Measurements from ENCODE around the gene SEC14L2. TPM values are rescaled to one million over a fixed set of nuclear protein-coding genes. Genes with fewer than 3 reads are reported as not detected.

Gene SEC14L2
- total and polyA plus RNA-seq, 2 of the 4 experiments (the other 2 are of a cell fraction): 38.7 to 54.8 TPM

- ChIA-PET POLR2A (ENCODE audit: unreplicated experiment) (no interaction called here), CTCF (no interaction called here)
- Histone ChIP-seq H3K14ac (replicated peaks; ENCODE audit: low read depth, low read length) (no peak overlapping the region), H3K9me3 (ENCODE audit: control insufficient read depth, insufficient read depth, low read length) (no peaks in the 10 kb centered on the region), H3K23ac (ENCODE audit: low read depth, low read length) (no peak overlapping the region), H4K20me1 (ENCODE audit: insufficient read depth, low read length) (peaks cover 33% of the 10 kb centered on the region), H2BK5ac (ENCODE audit: low read depth, low read length, poor library complexity, severe bottlenecking) (no peak overlapping the region), H3K9ac (ENCODE audit: low read depth, low read length) (no peak overlapping the region), H3K79me1 (ENCODE audit: low read depth in 1 of 2, low read length in 2 of 2) (peaks cover 31 to 70% of the 10 kb centered on the region in 2 experiments), H2BK120ac (ENCODE audit: low read depth, low read length) (no peak overlapping the region), H2AFZ (replicated peaks; ENCODE audit: low read length, poor library complexity) (no peak overlapping the region), H2AK9ac (replicated peaks; ENCODE audit: low read depth, low read length, poor library complexity) (no peak overlapping the region), H3K18ac (ENCODE audit: low read depth, low read length) (no peak overlapping the region), H4K91ac (ENCODE audit: insufficient read depth, low read depth, low read length) (no peak overlapping the region), H2BK15ac (ENCODE audit: low read depth, low read length) (no peak overlapping the region), H3K27ac (ENCODE audit: insufficient read depth, low read length) (no peak overlapping the region; the same call in 1 of the 2 replicates), H2BK20ac (ENCODE audit: low read depth, low read length) (no peak overlapping the region), H2AK5ac (ENCODE audit: low read depth, low read length) (no peak overlapping the region), H3K4me1 (ENCODE audit: control insufficient read depth, insufficient read depth, low read length) (0 out of 2 replicates have a peak, but pooled peaks cover 2% of the 10 kb centered on the region), H3K4me2 (ENCODE audit: low read depth, low read length) (no peak overlapping the region; the same call in 1 of the 2 replicates), H3K56ac (ENCODE audit: extremely low read depth, insufficient read depth, low read length) (no peak overlapping the region), H4K8ac (ENCODE audit: low read depth in 2 of 2, low read length in 2 of 2) (no peak overlapping the region), H4K5ac (ENCODE audit: low read depth, low read length) (no peak overlapping the region), H3K27me3 (ENCODE audit: control insufficient read depth, insufficient read depth, low read length) (no peaks in the 10 kb centered on the region), H3K36me3 (ENCODE audit: control insufficient read depth, insufficient read depth, low read length) (peaks cover 67% of the 10 kb centered on the region), H3K4ac (ENCODE audit: low read depth, low read length) (no peak overlapping the region), H3K9me1 (ENCODE audit: insufficient read depth, low read length) (no peaks in the 10 kb centered on the region), H3K4me3 (ENCODE audit: insufficient read depth, low read depth, low read length) (no peak overlapping the region)
- no peak for TF ChIP-seq RAD21 (IDR thresholded peaks at IDR 0.05; ENCODE audit: low read length)
- TF ChIP-seq SMC3 (IDR thresholded peaks at IDR 0.05; ENCODE audit: low read depth, low read length): no peak
- TF ChIP-seq, protein P1, sequence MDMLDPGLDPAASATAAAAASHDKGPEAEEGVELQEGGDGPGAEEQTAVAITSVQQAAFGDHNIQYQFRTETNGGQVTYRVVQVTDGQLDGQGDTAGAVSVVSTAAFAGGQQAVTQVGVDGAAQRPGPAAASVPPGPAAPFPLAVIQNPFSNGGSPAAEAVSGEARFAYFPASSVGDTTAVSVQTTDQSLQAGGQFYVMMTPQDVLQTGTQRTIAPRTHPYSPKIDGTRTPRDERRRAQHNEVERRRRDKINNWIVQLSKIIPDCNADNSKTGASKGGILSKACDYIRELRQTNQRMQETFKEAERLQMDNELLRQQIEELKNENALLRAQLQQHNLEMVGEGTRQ (IDR thresholded peaks at IDR 0.05; ENCODE audit: low read depth, low read length): no peak
- TF ChIP-seq CTCF (conservative IDR thresholded peaks at IDR 0.05; ENCODE audit: low read depth, low read length): no peak
- no peak for TF ChIP-seq FOS (IDR thresholded peaks at IDR 0.05; ENCODE audit: low read depth, low read length)
- TF ChIP-seq MAZ (IDR thresholded peaks at IDR 0.05; ENCODE audit: borderline replicate concordance, low read depth, low read length): no peak
- no peak for TF ChIP-seq CEBPB (IDR thresholded peaks at IDR 0.05; ENCODE audit: low read depth, low read length)
- no peak for TF ChIP-seq ELK1 (IDR thresholded peaks at IDR 0.05; ENCODE audit: borderline replicate concordance, low read depth, low read length)
- TF ChIP-seq RFX5 (IDR thresholded peaks at IDR 0.05; ENCODE audit: low read depth, low read length): no peak
- TF ChIP-seq NFE2L2 (IDR thresholded peaks at IDR 0.05; ENCODE audit: low read depth, low read length): no peak
- TF ChIP-seq BHLHE40 (IDR thresholded peaks at IDR 0.05; ENCODE audit: low read depth, low read length): no peak
- no peak for TF ChIP-seq CHD1 (IDR thresholded peaks at IDR 0.05; ENCODE audit: low read depth, low read length)
- TF ChIP-seq MAFK (IDR thresholded peaks at IDR 0.05; ENCODE audit: low read depth, low read length): no peak
- no peak for TF ChIP-seq POLR2A (IDR thresholded peaks at IDR 0.05; ENCODE audit: low read depth, low read length)
- 74% methylated on average over 3 of the region's 4 CpGs; no CpG with 5 or more reads in 1 of the 2 experiments for WGBS, 2 experiments (ENCODE audit: extremely low coverage in 2 of 2, insufficient read length in 1 of 2)
- intact Hi-C loops (cut with micrococcal nuclease) (no loop called here), dilution Hi-C loops (cut with HindIII; ENCODE audit: low sequenced_read_pairs, unreplicated experiment) (no loop called here), in situ Hi-C loops (cut with MboI; ENCODE audit: low sequenced_read_pairs) (no loop called here)
- DNase-seq: no peak
- BruUV-seq (replicated peaks): no TSS peak
- no peak for ATAC-seq (ENCODE audit: low read depth)
These were observed 48.0 kb upstream of the SEC14L2 start for GRCh38 chr22:30348809-30349208.
